Vagina (tissue), 2 donors: ENCODE results near the gene TF. TPM values are rescaled to one million over a fixed set of nuclear protein-coding genes. Genes with fewer than 3 reads are reported as not detected.

Source experiments
- DNase-seq, 2 donors: peaks; one replicate each; pipeline ENCODE4 v3.0.0-alpha.2; 2017; ENCODE audit errors: extremely low spot score in 2 of 2
- H3K27ac ChIP-seq: fragments of 200-600 bp; sonication (generic); one replicate; pipeline ENCODE4 v1.5.1; 2019
- H3K27me3 ChIP-seq: fragments of 200-600 bp; sonication (generic); one replicate; pipeline ENCODE4 v1.5.1; 2019
- H3K36me3 ChIP-seq, 2 donors: fragments of 200-600 bp; sonication (generic); one replicate each; pipeline ENCODE4 v1.5.1; 2017 to 2019
- H3K4me1 ChIP-seq: fragments of 200-600 bp; sonication (generic); one replicate; pipeline ENCODE4 v1.5.1; 2019
- H3K4me3 ChIP-seq, 2 donors: fragments of 200-600 bp; sonication (generic); 1 replicate in 1 of 2; 2 replicates in 1 of 2; pipeline ENCODE4 v1.5.1; 2016 to 2019
- H3K9me3 ChIP-seq: fragments of 200-600 bp; sonication (generic); one replicate; pipeline ENCODE4 v1.5.1; 2019
- POLR2A ChIP-seq, 2 donors: fragments of 450-650 bp; IDR thresholded peaks; one replicate each; pipeline ENCODE4 v1.6.1; 2017; ENCODE audit warnings: antibody characterized with exemption in 2 of 2, mild to moderate bottlenecking in 2 of 2, moderate library complexity in 2 of 2
- POLR2AphosphoS5 ChIP-seq, 2 donors: sonication (generic); formaldehyde crosslinking; IDR thresholded peaks; one replicate each; pipeline ENCODE4 v1.9.0; 2017; ENCODE audit warnings: antibody characterized with exemption in 2 of 2, mild to moderate bottlenecking in 2 of 2, low read depth in 1 of 2; ENCODE audit not compliant: insufficient read depth in 1 of 2
- intact Hi-C: fragments of 100-400 bp; cut with DNase I; formaldehyde crosslinking; loops from one replicate; pipeline ENCODE4 v1.15.1; 2023
- small RNA-seq: library from RNA; depleted of rRNA; stranded (forward); fragments of <200 nt; gene quantifications from one replicate; pipeline ENCODE3, GENCODE V24; 2016
- total RNA-seq: library from RNA; depleted of rRNA; stranded (reverse); fragments of >200 nt; gene quantifications from one replicate; pipeline ENCODE4 v1.2.3, GENCODE V29; 2016
- TF ChIP-seq, protein P1 (sequence below), 3 experiments: fragments of 450-650 bp in 2 of 3; fragments of 200-600 bp in 1 of 3; sonication (generic) in 1 of 3; IDR thresholded peaks; one replicate each; pipeline ENCODE4 v1.5.1; 2017 to 2019; ENCODE audit warnings: antibody characterized with exemption in 3 of 3, mild to moderate bottlenecking in 2 of 3, moderate library complexity in 2 of 3

TF gene
- total RNA-seq, 1 donor from 2014 or later: 2.9 TPM

DNA sequence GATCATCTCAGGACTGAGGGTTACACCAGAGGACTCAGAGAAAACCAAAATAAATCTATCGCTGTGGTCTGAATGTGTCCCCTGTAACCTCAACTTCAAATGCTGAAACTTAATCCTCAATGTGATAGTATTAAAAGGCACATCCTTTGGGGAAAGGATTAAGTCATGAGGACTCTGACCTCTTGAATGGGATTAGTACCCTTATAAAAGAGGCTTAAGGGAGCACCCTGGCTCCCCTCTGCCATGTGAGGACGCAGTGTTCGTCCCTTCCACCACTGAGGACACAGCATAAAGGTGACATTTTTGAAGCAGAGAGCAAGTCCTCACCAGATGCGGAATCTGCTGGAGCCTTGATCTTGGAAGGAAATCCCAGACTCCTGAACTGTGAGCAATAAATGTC, 98.9 kb downstream of the TF start:
- intact Hi-C loops: no loop called here

More for the DNA sequence above, 98.9 kb downstream of the TF start:
- no peaks in the 10 kb centered on the region for H3K4me1 ChIP-seq
- no peak overlapping the region for H3K27ac ChIP-seq
- H3K4me3 ChIP-seq: no peak overlapping the region
- H3K9me3 ChIP-seq: no peaks in the 10 kb centered on the region
- no peak for TF ChIP-seq POLR2AphosphoS5 (IDR thresholded peaks at IDR 0.05; ENCODE audit: insufficient read depth in 1 of 2, low read depth in 1 of 2)
- no peak for TF ChIP-seq POLR2A (IDR thresholded peaks at IDR 0.05)
- TF ChIP-seq, protein P1, sequence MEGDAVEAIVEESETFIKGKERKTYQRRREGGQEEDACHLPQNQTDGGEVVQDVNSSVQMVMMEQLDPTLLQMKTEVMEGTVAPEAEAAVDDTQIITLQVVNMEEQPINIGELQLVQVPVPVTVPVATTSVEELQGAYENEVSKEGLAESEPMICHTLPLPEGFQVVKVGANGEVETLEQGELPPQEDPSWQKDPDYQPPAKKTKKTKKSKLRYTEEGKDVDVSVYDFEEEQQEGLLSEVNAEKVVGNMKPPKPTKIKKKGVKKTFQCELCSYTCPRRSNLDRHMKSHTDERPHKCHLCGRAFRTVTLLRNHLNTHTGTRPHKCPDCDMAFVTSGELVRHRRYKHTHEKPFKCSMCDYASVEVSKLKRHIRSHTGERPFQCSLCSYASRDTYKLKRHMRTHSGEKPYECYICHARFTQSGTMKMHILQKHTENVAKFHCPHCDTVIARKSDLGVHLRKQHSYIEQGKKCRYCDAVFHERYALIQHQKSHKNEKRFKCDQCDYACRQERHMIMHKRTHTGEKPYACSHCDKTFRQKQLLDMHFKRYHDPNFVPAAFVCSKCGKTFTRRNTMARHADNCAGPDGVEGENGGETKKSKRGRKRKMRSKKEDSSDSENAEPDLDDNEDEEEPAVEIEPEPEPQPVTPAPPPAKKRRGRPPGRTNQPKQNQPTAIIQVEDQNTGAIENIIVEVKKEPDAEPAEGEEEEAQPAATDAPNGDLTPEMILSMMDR (IDR thresholded peaks at IDR 0.05): no peak
- no peaks in the 10 kb centered on the region for H3K27me3 ChIP-seq
- H3K36me3 ChIP-seq: no peaks in the 10 kb centered on the region
- DNase-seq: no peak

Small RNA genes lying within 50 kb of the gene (small RNA-seq; reads per million reads assigned to genes)
- not detected for gene RNA5SP140

Other genes with a start within 250 kb of the TF start
- gene CDV3, start 172.7 kb upstream of the TF start, total RNA-seq: 55.0 TPM
- 28.2 TPM for gene TOPBP1, start 84.5 kb upstream of the TF start, total RNA-seq
- gene SRPRB, start 59.4 kb downstream of the TF start, total RNA-seq: 7.6 TPM
- 3.7 TPM for gene RAB6B, start 149.5 kb downstream of the TF start, total RNA-seq